ENCODE results near the gene LGALS9. TPM values are rescaled to one million over a fixed set of nuclear protein-coding genes. Genes with fewer than 3 reads are reported as not detected.

The LGALS9 gene
- total RNA-seq, 2 experiments from 2014 or later, result 160 to 173 TPM

Other genes starting within 250 kb of the LGALS9 start
- gene KSR1, start 174.7 kb upstream of the LGALS9 start, total RNA-seq, result 10 to 100 TPM; 45.3 to 45.8 TPM
- gene NOS2, start 169.3 kb downstream of the LGALS9 start, total RNA-seq, result not detected

All from activated CD8-positive, alpha-beta T cell treated with anti-CD3 and anti-CD28 coated beads, Interleukin-2, amount 10 ng/mL, durations not matched to agents 7 days and 5 days (primary cell).